Measurements from ENCODE around the gene TRIM14. TPM values are rescaled to one million over a fixed set of nuclear protein-coding genes. Genes with fewer than 3 reads are reported as not detected.

The TRIM14 gene
- total RNA-seq, 2 experiments from 2014 or later: 23.5 to 23.6 TPM

- ATAC-seq (ENCODE audit: poor library complexity) (no peak), DNase-seq (no peak)
- H3K36me3 ChIP-seq (ENCODE audit: insufficient read depth, low read length): peaks cover 45% of the 10 kb centered on the region
- peaks cover 0 to 4% of the 10 kb centered on the region in 2 experiments for H3K9me3 ChIP-seq (ENCODE audit: control insufficient read depth in 1 of 2, insufficient read depth in 1 of 2, low read length in 2 of 2)
- H3K4me3 ChIP-seq (ENCODE audit: low read length): peak overlapping the region; percentile 9
- no peaks in the 10 kb centered on the region for H3K27me3 Mint-ChIP-seq
- H3K27ac ChIP-seq (ENCODE audit: low read depth in 1 of 2, low read length in 2 of 2): peak overlapping the region; percentile 69 to 74
- POLR2A ChIA-PET: interaction anchor here (0.7 to 6.4 kb wide), 25 partner anchors 8 to 910 kb away, joined by 3 to 138 read pairs (median 5); partner anchors contain the start of genes ANP32B, CORO2A, NANS and NCBP1
- H3K9me3 Mint-ChIP-seq: no peaks in the 10 kb centered on the region
- no peaks in the 10 kb centered on the region for H3K27me3 ChIP-seq (ENCODE audit: control insufficient read depth in 1 of 2, insufficient read depth in 2 of 2, low read length in 2 of 2)
- CTCF ChIA-PET: interaction anchor here (0.7 to 3.4 kb wide), 9 partner anchors 8 to 178 kb away, joined by 3 to 26 read pairs (median 4); partner anchors contain the start of genes CORO2A and TRIM14
- TF ChIP-seq CTCF (IDR thresholded peaks at IDR 0.05): no peak
- H3K27ac Mint-ChIP-seq: peak overlapping the region; percentile 91
- H3K4me3 Mint-ChIP-seq: peak overlapping the region; percentile 71
- H3K4me1 ChIP-seq (ENCODE audit: insufficient read depth, low read length): peaks cover 95% of the 10 kb centered on the region
- H3K36me3 Mint-ChIP-seq (ENCODE audit: low read depth): peaks cover 53% of the 10 kb centered on the region
- intact Hi-C loops (cut with DNase I, micrococcal nuclease): loop anchor here (2.0 to 10.0 kb wide), 6 partner anchors 25 to 179 kb away; partner anchors contain the start of genes NANS (in 2 of the 2), ANP32B (in 1 of the 2), TBC1D2 (in 1 of the 2) and TRMO (in 1 of the 2)
- H3K4me1 Mint-ChIP-seq (ENCODE audit: low read depth): peaks cover 84% of the 10 kb centered on the region
Observed at GRCh38 chr9:98101416-98101815, 17.6 kb downstream of the TRIM14 start.

- no peak for DNase-seq
- Mint-ChIP-seq H3K4me3 (peak overlapping the region; percentile 47), H3K4me1 (ENCODE audit: low read depth) (peaks cover 84% of the 10 kb centered on the region), H3K27ac (peak overlapping the region; percentile 91), H3K9me3 (no peaks in the 10 kb centered on the region), H3K36me3 (ENCODE audit: low read depth) (peaks cover 53% of the 10 kb centered on the region), H3K27me3 (no peaks in the 10 kb centered on the region)
- peaks cover 48% of the 10 kb centered on the region for H3K36me3 ChIP-seq (ENCODE audit: insufficient read depth, low read length)
- no peak overlapping the region for H3K4me3 ChIP-seq (ENCODE audit: low read length)
- ATAC-seq (ENCODE audit: poor library complexity): no peak
- ChIA-PET POLR2A (interaction anchor here (0.9 to 6.4 kb wide), 5 partner anchors 9 to 178 kb away, joined by 3 to 138 read pairs (median 18); partner anchors contain the start of genes TBC1D2, TRIM14 and TRMO), CTCF (interaction anchor here (5.2 kb wide), 1 partner anchor 18 kb away, joined by 20 read pairs; the partner anchor contains the start of gene TRIM14)
- intact Hi-C loops (cut with DNase I, micrococcal nuclease): loop anchor here (2.0 to 10.0 kb wide), 6 partner anchors 24 to 178 kb away; partner anchors contain the start of genes NANS (in 2 of the 2), ANP32B (in 1 of the 2), TBC1D2 (in 1 of the 2) and TRMO (in 1 of the 2)
- H3K9me3 ChIP-seq (ENCODE audit: control insufficient read depth in 1 of 2, insufficient read depth in 1 of 2, low read length in 2 of 2): peaks cover 0 to 4% of the 10 kb centered on the region in 2 experiments
- H3K27me3 ChIP-seq (ENCODE audit: control insufficient read depth in 1 of 2, insufficient read depth in 2 of 2, low read length in 2 of 2): no peaks in the 10 kb centered on the region
- peaks cover 95% of the 10 kb centered on the region for H3K4me1 ChIP-seq (ENCODE audit: insufficient read depth, low read length)
- peak overlapping the region; percentile 70 to 74 for H3K27ac ChIP-seq (ENCODE audit: low read depth in 1 of 2, low read length in 2 of 2)
- TF ChIP-seq CTCF (IDR thresholded peaks at IDR 0.05): no peak
Observed at GRCh38 chr9:98100456-98100855, 18.6 kb downstream of the TRIM14 start.

GRCh38 chr9:98099898-98100297 is 19.1 kb downstream of the TRIM14 start:
- CTCF ChIA-PET: interaction anchor here (0.6 to 5.2 kb wide), 4 partner anchors 19 to 387 kb away, joined by 3 to 20 read pairs (median 3); partner anchors contain the start of genes TBC1D2 and TRIM14
- peak in 4 of 14 experiments; percentile 39 to 48 (median 44) for DNase-seq

More at GRCh38 chr9:98099898-98100297, 19.1 kb downstream of the TRIM14 start:
- H3K36me3 ChIP-seq (ENCODE audit: insufficient read depth, low read length): peaks cover 49% of the 10 kb centered on the region
- TF ChIP-seq CTCF (IDR thresholded peaks at IDR 0.05): no peak
- intact Hi-C loops (cut with DNase I, micrococcal nuclease): loop anchor here (2.0 to 10.0 kb wide), 6 partner anchors 23 to 178 kb away; partner anchors contain the start of genes NANS (in 2 of the 2), ANP32B (in 1 of the 2), TBC1D2 (in 1 of the 2) and TRMO (in 1 of the 2)
- Mint-ChIP-seq H3K27me3 (no peaks in the 10 kb centered on the region), H3K4me1 (ENCODE audit: low read depth) (peaks cover 83% of the 10 kb centered on the region), H3K9me3 (no peaks in the 10 kb centered on the region), H3K4me3 (peak overlapping the region; percentile 47), H3K27ac (peak overlapping the region; percentile 91), H3K36me3 (ENCODE audit: low read depth) (peaks cover 57% of the 10 kb centered on the region)
- H3K27ac ChIP-seq (ENCODE audit: low read depth in 1 of 2, low read length in 2 of 2): peak overlapping the region; percentile 70 to 74
- no peak for ATAC-seq (ENCODE audit: poor library complexity)
- H3K27me3 ChIP-seq (ENCODE audit: control insufficient read depth in 1 of 2, insufficient read depth in 2 of 2, low read length in 2 of 2): no peaks in the 10 kb centered on the region
- peaks cover 95% of the 10 kb centered on the region for H3K4me1 ChIP-seq (ENCODE audit: insufficient read depth, low read length)
- POLR2A ChIA-PET: interaction anchor here (0.9 to 6.4 kb wide), 5 partner anchors 10 to 177 kb away, joined by 3 to 138 read pairs (median 18); partner anchors contain the start of genes TBC1D2, TRIM14 and TRMO
- no peak overlapping the region for H3K4me3 ChIP-seq (ENCODE audit: low read length)
- peaks cover 0 to under 1% of the 10 kb centered on the region in 2 experiments for H3K9me3 ChIP-seq (ENCODE audit: control insufficient read depth in 1 of 2, insufficient read depth in 1 of 2, low read length in 2 of 2)

Measured in CD4-positive, alpha-beta T cell (primary cell).